ENCODE measurements around the gene ANKS1A.
"Not testable (repeated sequence)": the region's sequence is repeated elsewhere in the genome, so short reads cannot be mapped to it uniquely, and the experiment has no call there.

ANKS1A gene, protein sequence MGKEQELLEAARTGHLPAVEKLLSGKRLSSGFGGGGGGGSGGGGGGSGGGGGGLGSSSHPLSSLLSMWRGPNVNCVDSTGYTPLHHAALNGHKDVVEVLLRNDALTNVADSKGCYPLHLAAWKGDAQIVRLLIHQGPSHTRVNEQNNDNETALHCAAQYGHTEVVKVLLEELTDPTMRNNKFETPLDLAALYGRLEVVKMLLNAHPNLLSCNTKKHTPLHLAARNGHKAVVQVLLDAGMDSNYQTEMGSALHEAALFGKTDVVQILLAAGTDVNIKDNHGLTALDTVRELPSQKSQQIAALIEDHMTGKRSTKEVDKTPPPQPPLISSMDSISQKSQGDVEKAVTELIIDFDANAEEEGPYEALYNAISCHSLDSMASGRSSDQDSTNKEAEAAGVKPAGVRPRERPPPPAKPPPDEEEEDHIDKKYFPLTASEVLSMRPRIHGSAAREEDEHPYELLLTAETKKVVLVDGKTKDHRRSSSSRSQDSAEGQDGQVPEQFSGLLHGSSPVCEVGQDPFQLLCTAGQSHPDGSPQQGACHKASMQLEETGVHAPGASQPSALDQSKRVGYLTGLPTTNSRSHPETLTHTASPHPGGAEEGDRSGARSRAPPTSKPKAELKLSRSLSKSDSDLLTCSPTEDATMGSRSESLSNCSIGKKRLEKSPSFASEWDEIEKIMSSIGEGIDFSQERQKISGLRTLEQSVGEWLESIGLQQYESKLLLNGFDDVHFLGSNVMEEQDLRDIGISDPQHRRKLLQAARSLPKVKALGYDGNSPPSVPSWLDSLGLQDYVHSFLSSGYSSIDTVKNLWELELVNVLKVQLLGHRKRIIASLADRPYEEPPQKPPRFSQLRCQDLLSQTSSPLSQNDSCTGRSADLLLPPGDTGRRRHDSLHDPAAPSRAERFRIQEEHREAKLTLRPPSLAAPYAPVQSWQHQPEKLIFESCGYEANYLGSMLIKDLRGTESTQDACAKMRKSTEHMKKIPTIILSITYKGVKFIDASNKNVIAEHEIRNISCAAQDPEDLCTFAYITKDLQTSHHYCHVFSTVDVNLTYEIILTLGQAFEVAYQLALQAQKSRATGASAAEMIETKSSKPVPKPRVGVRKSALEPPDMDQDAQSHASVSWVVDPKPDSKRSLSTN

DNA sequence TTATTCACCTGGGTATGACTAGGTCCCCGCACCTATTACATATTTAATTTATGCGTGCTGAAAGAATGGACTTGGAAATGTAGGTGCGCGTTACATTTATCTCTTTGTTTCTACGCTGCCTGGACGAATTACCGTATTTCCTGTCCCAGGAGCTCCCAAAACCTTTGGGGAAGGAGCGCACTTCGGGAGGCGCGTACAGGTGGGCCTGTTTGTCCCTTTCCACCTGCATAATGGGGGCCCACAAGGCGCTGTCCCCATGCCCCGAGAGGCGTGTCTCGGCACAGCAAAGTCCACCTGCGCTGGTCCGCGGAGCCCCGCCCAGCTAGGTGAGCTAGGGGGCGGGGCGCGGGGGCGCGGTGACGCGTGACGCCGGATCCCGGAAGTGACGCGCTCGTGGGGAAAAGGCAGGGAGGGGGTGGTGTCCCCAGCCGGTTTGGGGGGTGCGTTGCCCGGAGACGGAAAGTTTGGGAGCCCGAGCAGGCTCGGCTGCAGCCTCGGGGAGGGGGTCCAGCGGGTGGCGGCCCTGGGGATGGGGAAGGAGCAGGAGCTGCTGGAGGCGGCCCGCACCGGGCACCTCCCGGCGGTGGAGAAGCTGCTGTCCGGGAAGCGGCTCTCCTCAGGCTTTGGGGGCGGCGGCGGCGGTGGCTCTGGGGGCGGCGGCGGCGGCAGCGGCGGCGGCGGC, at the start of gene ANKS1A:
Gene ANKS1A (plus strand): TSS at position 382 of the 682 bp plus-strand sequence. CDS start 148 bp downstream, at position 530.
- no peak for FAIRE-seq
- no peak for TF ChIP-seq CTCF (IDR thresholded peaks at IDR 0.05; ENCODE audit: insufficient read depth, missing control alignments)
- peak; percentile 57 for DNase-seq (ENCODE audit: insufficient read length, low spot score)

DNA sequence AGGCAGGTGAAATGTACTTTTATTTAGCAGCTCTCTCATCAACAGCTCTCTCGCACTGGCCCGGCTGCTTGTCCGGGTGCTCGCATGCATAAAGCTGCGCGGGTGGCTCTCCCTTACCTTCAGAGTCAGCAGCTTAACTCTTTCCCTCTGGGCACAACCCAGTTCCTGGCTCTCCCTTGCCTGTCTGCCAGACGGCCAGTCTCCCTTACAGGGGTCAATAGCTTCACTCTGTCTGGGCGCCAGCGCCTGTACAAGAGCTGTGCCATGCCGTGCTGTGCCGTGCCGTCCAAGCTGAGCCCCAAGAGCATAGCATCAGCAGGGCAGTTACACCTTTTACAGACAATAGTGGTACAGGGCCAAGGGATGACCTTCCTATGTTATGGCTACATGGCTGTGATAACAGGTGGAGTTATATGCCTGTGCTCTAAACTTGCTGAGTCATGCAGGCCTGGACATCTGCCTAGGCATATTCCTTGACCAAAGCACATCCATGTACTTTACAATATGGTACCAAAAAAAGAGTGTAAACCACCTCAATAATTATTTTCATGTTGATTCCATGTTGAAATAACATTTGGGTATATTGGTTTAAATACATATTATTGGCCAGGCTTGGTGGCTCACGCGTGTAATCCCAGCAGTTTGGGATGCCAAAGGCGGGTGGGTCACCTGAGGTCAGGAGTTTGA, 49.2 kb upstream of the ANKS1A start:
- FAIRE-seq, result no peak
- DNase-seq (ENCODE audit: insufficient read length, low spot score), result no peak
- no peak for TF ChIP-seq CTCF (IDR thresholded peaks at IDR 0.05; ENCODE audit: insufficient read depth, missing control alignments)

DNA sequence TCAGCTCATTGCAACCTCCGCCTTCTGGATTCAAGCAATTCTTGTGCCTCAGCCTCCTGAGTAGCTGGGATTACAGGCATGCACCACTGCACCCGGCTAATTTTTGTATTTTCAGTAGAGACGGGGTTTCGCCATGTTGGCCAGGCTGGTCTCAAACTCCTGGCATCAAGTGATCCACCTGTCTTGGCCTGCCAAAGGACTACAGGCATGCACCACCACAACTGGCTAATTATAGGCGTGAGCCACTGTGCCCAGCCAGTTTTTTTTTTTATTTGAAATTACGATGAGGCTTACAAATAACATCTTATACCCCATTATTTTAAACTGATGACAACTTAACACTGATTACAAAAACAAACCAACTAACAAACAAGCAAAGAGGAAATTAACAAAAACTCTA, 40.0 kb upstream of the ANKS1A start:
- not testable (repeated sequence) for FAIRE-seq; DNase-seq (ENCODE audit: insufficient read length, low spot score)

GRCh38 chr6:34851361-34851760, 37.7 kb upstream of the ANKS1A start:
- no peak for DNase-seq (ENCODE audit: insufficient read length, low spot score)
- no peak for TF ChIP-seq CTCF (IDR thresholded peaks at IDR 0.05; ENCODE audit: insufficient read depth, missing control alignments)
- FAIRE-seq, result no peak

- no peak for FAIRE-seq
- TF ChIP-seq CTCF (IDR thresholded peaks at IDR 0.05; ENCODE audit: insufficient read depth, missing control alignments), result no peak
Observed at GRCh38 chr6:34852406-34853085, 36.5 kb upstream of the ANKS1A start.

DNA sequence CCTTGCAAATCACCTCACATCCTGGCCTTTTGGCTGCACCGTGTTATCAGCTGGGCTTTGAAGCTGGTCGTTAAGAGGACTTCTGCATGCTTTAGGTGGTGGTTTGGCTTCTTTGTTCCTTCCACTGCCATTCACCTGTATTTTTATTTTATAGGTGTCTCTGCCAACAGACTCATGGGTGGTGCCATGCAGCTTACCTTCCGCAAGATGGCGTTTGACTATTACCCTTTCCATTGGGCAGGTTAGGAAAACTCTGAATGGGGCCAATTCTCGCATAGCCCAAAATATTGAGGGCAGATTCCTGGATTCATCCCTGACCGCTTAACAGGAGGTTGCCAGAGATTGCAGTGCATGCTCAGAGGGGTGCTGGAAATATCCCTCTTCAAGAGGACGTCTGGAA, 33.6 kb upstream of the ANKS1A start:
- TF ChIP-seq CTCF (IDR thresholded peaks at IDR 0.05; ENCODE audit: insufficient read depth, missing control alignments), result no peak
- DNase-seq (ENCODE audit: insufficient read length, low spot score) (no peak), FAIRE-seq (no peak)

More at GRCh38 chr6:34852406-34853085, 36.5 kb upstream of the ANKS1A start:
- DNase-seq (ENCODE audit: insufficient read length, low spot score), result no peak
